Astrocyte of the spinal cord (primary cell): Measurements from ENCODE around the gene MBNL3.
"Not testable (repeated sequence)": the region's sequence is repeated elsewhere in the genome, so short reads cannot be mapped to it uniquely, and the experiment has no call there.

Source experiments
- DNase-seq: peaks from one replicate; pipeline ENCODE4 v3.0.0; 2011; ENCODE audit warnings: low read depth, low spot score
- H3K4me3 ChIP-seq: 2 replicates; pipeline ENCODE4 v1.5.1; 2011; ENCODE audit warnings: low read depth, mild to moderate bottlenecking, low read length, moderate library complexity
- in situ Hi-C: cut with HindIII; loops from 2 replicates; pipeline ENCODE4 v1.10.0; 2017; ENCODE audit warnings: low sequenced_read_pairs
- TF ChIP-seq, protein P1 (sequence below): IDR thresholded peaks from 2 replicates; pipeline ENCODE4 v1.5.1; 2012; ENCODE audit warnings: low read depth, mild to moderate bottlenecking, low read length, inconsistent platforms

MBNL3 gene

DNA sequence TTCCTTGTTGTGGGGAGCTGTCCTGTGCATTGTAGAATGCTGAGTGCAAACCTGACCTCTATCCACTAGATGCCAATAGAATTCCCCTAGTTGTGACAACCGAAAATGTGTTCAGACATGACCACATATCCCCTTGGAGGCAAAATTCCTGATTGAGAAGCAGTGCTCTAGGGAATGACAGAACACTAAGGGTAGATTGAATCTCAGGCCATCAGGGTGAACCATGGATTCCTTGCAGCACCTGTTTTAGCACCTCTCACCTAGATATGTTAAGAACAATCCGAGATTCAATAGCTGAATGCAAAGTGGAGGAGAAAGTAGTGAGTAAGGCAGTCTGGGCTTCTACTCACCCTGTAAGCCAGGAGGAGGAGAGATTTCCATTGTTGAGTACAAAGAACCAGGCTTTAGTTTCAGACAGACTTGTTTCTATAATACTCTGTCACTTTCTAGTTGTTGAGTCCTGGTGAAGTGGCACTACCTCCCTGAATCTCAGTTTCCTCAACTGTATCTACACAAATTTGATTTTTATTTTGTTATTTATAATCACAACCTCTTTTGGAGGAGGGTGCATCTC, 158.6 kb downstream of the MBNL3 start:
- no peak for DNase-seq
- H3K4me3 ChIP-seq = no peak overlapping the region
- TF ChIP-seq, protein P1, sequence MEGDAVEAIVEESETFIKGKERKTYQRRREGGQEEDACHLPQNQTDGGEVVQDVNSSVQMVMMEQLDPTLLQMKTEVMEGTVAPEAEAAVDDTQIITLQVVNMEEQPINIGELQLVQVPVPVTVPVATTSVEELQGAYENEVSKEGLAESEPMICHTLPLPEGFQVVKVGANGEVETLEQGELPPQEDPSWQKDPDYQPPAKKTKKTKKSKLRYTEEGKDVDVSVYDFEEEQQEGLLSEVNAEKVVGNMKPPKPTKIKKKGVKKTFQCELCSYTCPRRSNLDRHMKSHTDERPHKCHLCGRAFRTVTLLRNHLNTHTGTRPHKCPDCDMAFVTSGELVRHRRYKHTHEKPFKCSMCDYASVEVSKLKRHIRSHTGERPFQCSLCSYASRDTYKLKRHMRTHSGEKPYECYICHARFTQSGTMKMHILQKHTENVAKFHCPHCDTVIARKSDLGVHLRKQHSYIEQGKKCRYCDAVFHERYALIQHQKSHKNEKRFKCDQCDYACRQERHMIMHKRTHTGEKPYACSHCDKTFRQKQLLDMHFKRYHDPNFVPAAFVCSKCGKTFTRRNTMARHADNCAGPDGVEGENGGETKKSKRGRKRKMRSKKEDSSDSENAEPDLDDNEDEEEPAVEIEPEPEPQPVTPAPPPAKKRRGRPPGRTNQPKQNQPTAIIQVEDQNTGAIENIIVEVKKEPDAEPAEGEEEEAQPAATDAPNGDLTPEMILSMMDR = no peak
- in situ Hi-C loops = no loop called here

DNA sequence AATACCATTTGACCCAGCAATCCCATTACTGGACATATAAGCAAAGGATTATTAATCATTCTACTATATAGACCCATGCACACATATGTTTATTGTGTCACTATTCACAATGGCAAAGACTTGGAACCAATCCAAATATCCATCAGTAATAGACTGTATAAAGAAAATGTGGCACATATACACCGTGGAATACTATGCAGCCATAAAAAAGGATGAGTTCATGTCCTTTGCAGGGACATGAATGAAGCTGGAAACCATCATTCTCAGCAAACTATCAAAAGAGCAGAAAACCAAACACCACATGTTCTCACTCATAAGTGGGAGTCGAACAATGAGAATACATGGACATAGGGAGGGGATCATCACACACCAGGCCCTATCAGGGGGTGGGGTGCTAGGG, 161.9 kb downstream of the MBNL3 start:
- H3K4me3 ChIP-seq, in situ Hi-C loops, DNase-seq: not testable (repeated sequence)
